ENCODE results near the gene TRMT11.
"Not testable (repeated sequence)": the region's sequence is repeated elsewhere in the genome, so short reads cannot be mapped to it uniquely, and the experiment has no call there.

TRMT11 gene

GRCh38 chr6:125994670-125995488 lies 8.5 kb downstream of the TRMT11 start:
- no peak for DNase-seq

- peak; percentile 73 to 76 for DNase-seq
Observed at GRCh38 chr6:125995972-125996580, 9.7 kb downstream of the TRMT11 start.

GRCh38 chr6:126002755-126003679 lies 16.7 kb downstream of the TRMT11 start:
- DNase-seq: no peak

- DNase-seq: no peak
Observed at GRCh38 chr6:126007800-126008199, 21.5 kb downstream of the TRMT11 start.

- DNase-seq: no peak
Observed at GRCh38 chr6:126010040-126010439, 23.7 kb downstream of the TRMT11 start.

- DNase-seq: no peak
Observed at GRCh38 chr6:126015863-126016262, 29.5 kb downstream of the TRMT11 start.

GRCh38 chr6:126016591-126016990 lies 30.3 kb downstream of the TRMT11 start:
- no peak for DNase-seq

- DNase-seq: no peak
Observed at GRCh38 chr6:126017668-126018067, 31.3 kb downstream of the TRMT11 start.

- DNase-seq: no peak
Observed at GRCh38 chr6:126020305-126021050, 34.1 kb downstream of the TRMT11 start.

GRCh38 chr6:126023474-126023873 lies 37.1 kb downstream of the TRMT11 start:
- DNase-seq: not testable (repeated sequence)

GRCh38 chr6:126026001-126026400 lies 39.7 kb downstream of the TRMT11 start:
- DNase-seq: no peak

GRCh38 chr6:126027601-126028000 lies 41.3 kb downstream of the TRMT11 start:
- DNase-seq: no peak

GRCh38 chr6:126030045-126030444 lies 43.7 kb downstream of the TRMT11 start:
- DNase-seq: no peak

- DNase-seq: no peak
Observed at GRCh38 chr6:126033696-126034095, 47.4 kb downstream of the TRMT11 start.

GRCh38 chr6:126034656-126035055 lies 48.3 kb downstream of the TRMT11 start:
- DNase-seq: no peak

- DNase-seq: no peak
Observed at GRCh38 chr6:126035764-126036163, 49.4 kb downstream of the TRMT11 start.

GRCh38 chr6:126038234-126038633 lies 51.9 kb downstream of the TRMT11 start:
- DNase-seq: no peak

GRCh38 chr6:126039284-126039683 lies 52.9 kb downstream of the TRMT11 start:
- no peak for DNase-seq

- no peak for DNase-seq
Observed at GRCh38 chr6:126040394-126040793, 54.1 kb downstream of the TRMT11 start.

- DNase-seq: no peak
Observed at GRCh38 chr6:126040826-126041225, 54.5 kb downstream of the TRMT11 start.

GRCh38 chr6:126041516-126041915 lies 55.2 kb downstream of the TRMT11 start:
- DNase-seq: no peak

- no peak for DNase-seq
Observed at GRCh38 chr6:126042001-126042419, 55.7 kb downstream of the TRMT11 start.

- no peak for DNase-seq
Observed at GRCh38 chr6:126047648-126048047, 61.3 kb downstream of the TRMT11 start.

All from stimulated activated CD4-positive, alpha-beta T cell treated with anti-CD3 and anti-CD28 coated beads, Interleukin-2, amount 100 ng/mL, for 24 hours (primary cell).